GM21576 (cell line): ENCODE data around the gene FSD1L.

Source experiments
- ATAC-seq: cut with Tn5 transposase; IDR thresholded peaks from one replicate; pipeline ENCODE4 v1.9.1; 2021; ENCODE audit warnings: mild to moderate bottlenecking, moderate library complexity; ENCODE audit not compliant: unreplicated experiment

Gene FSD1L

DNA sequence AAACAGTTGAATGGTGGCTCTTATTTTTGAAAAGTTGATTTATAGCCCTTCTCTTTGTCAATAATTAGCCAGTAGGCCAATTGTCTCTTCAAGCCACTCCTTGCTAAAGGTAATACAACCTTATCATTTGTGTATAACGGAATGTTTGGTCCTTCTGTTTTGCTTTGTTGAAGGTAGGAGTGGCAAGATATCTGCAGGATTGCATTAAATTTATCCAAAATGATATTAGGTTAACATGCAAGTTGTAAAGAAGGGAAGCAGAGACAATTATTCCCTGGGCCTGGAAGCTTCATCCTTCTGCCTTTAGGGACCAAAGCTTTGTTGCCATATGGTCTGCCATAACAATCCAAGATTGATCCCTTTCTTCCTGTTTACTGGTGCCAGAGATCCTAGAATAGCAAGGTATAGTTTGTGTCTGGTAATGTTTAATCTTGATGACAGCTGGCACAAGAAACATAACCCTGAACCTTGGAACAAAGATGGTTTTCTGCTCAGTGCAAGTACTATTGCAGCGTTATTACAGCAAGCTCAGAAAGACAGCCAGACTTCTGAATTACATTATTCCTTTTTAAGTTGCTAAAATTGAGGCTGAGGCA, 15.5 kb upstream of the FSD1L start:
- no peak for ATAC-seq

DNA sequence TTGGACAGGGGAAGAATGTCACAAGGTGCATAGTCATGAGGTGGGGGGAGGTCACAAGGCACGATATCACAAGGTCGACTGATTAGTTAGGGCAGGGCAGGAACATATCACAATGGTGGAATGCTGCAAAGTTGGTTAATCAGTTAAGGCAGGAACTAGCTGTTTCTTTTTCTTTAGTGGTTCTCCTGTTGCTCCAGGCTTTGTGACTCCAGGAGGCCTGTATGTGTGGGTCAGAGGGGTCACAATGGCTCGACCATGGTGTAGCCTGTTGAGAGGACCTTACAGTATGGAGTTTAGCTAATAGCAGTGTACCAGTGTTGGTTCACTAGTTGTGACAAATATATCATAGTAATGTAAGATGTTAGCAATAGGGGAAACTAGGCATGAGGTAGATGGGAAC, 12.4 kb upstream of the FSD1L start:
- ATAC-seq: no peak

DNA sequence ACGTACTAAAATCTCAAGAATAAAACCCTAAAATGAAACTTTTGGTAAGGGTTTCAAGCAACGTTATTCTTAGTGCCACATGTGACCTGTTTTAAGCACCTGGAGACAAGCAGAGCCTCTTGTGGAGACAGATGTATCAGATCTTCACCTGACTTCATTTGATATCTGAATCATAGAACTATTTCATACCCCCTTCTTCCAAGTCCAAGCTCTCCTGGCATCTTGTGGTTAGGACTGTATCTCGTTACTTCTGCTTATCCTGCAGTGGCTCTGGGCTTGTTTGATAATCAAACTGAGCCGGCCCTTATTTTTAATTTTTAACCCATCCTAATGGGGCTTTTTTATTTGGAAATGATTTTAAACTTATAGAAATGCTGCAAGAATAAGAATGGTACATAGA, 11.1 kb upstream of the FSD1L start:
- no peak for ATAC-seq

DNA sequence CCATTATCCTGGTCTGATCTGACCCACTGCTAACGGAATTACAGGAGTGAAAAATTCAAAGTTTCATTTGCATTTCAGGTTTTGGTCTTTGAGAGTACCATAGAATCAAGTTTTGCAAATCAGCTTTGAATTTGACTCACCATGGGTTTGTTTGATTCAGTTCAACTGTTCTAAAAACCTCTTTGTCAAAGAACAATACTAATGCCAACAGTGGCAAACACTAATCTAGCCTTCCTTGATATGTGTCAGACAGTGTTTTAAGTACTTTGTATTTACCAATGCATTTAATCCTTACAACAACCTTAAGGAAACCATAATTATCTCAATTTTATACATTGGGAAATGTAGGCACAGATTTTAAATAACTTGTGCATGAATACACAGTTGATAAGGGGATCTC, 10.1 kb upstream of the FSD1L start:
- no peak for ATAC-seq

DNA sequence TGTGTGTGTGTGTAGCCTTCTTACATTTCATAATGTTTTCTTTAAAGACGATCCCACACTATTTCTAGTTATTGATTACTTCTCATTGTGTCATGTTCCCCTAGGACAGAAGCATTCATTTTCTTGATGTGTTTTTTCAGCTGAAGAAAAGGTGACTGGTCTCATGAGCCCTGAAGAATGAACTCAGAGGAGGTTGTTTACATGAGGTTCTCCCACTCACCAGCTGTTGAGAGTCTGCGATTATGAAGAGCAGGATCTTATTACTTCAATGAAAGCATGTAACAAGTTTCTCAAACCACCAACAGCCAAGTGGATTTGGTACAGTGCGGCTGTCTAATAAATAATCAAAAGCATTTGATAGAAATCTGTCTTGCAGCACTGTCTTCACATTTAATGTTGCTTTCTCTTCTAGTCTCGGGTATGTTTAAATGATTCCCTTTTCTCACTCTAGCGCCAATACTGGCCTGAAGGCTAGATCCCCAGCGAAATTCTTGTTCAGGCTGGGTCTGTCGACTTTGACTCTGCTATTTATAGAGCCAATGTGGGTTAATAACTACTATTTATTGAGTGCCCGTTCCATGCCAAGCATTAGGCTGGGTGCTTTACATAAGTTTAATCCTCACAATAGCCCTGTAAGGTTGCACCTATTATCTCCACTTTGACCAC, 9.6 kb upstream of the FSD1L start:
- no peak for ATAC-seq

DNA sequence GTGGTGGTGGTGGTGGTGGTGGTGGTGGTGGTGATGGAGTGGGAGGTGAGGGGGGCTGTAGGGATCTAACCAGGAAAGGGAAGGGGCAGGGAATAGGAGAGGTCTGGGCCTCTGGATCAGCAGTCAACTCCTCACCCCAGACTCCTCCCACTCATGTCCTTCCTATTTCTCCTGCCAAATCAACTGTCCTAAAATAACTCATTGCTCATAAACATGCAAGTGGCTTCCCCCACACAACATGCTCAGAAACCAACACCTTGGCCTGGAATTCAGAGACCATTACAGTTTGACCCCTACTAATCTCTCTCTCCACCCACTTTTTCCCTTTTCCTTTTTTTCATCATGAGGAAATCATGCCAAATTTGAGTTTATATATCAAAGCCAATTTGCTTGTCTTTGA, 8.4 kb upstream of the FSD1L start:
- no peak for ATAC-seq

DNA sequence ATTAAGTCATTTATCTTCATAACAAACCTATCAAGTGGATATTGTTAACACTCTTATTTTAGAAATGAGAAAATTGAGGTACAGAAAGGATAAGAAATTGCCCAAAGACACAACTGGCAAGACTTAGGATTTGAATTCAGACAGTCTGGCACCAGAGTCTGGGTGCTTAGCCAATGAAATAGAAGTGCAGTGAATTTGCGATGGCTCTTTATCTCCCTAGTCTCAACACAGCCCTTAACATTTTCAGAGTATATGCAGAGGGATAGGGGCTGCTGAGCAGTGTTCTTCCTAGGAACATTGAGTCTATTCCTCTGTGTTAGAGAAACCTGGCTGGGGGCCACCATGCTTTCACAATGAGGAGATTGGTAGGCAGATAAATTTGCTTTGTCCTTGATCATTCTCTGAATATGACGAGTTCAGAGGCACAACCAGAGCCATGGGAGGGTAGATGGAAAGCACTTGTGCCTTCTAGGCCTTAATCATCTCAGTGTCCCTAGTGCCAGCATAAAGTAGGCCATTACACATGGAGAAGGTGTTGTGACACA, 6.1 kb upstream of the FSD1L start:
- ATAC-seq: no peak

DNA sequence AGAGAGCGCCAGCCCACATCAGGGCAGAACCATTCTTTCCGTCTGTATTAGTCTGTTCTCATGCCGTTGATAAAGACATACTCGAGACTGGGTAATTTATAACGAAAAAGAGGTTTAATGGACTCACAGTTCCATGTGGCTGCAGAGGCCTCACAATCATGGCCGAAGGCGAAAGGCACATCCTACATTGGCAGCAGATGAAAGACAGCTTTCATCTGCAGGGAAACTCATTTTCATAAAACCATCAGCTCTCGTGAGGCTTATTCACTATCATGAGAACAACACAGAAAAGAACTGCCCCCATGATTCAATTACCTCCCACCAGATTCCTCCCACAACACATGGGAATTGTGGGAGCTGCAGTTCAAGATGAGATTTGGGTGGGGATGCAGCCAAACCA, 4.7 kb upstream of the FSD1L start:
- no peak for ATAC-seq

DNA sequence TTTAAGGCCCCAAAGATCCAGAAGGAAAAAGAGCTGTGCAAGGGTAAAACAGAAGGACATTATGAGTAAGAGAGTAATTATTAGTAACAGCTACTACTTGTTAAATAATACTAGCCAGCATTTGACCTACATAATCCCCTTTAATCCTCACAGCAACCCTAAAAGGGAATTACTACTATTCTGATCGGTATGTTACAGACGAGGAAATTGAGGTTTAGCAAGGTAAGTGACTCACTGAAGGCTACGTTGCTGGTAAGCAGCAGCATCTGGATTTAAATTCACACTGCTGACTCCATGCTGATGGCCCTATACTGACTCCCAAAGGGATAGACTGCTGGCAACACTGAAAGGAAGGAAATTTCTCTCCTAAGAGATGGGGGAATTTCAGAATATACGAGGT, 3.7 kb upstream of the FSD1L start:
- ATAC-seq: no peak

DNA sequence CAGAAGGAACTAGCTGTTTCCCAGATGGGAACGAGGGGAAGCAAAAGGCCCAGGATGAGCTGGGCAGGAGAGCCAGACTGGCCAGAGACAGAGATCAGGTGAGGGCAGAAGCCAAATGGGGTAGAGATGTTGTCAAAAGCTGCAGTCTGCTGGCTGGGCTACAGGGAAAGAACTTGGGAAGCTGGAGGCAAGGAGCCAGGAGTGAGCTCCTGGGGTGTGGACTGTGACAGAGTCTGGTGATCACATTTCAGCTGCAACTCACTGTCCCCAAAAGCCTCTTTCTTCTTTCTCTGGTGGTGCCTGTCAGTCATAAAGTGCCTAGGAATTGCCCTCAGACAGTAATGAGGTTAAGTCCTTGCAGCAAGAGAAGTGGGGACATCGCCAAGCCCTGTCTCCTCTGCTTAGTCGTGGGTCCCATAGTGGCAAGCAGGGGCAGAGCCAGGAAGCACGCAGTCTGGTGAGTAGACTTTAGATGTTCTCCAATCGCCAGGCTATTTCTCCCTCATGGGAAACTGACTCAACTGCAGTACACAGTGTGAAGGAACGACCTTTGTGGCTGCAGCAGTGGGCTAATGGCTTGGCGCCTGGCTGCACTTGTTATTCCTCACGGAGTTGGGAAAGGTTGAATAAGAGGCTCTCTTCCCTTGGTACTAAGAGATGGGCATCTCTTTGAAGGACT, 2.5 kb upstream of the FSD1L start:
- ATAC-seq: no peak

DNA sequence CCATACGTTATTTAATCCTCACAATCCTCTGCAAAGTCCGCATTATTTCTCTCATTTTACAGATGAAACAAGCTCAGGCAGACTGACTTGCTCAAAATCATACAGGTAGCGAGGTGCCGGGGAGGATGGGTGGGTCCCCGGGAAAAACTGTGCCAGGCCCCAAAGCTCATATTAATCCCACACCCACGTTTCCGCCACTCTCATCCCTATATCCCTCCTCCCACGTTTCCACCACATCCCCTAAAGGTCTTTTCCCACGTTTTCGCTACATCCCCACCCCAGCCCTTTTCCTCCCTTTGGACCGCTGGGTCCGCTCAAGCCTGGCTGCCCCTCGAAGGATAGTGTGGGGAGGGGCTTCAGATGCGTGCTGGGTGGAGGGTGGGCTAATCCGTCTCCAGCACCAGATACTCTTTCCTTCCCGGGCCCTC, 434 bp upstream of the FSD1L start:
- ATAC-seq: no peak

DNA sequence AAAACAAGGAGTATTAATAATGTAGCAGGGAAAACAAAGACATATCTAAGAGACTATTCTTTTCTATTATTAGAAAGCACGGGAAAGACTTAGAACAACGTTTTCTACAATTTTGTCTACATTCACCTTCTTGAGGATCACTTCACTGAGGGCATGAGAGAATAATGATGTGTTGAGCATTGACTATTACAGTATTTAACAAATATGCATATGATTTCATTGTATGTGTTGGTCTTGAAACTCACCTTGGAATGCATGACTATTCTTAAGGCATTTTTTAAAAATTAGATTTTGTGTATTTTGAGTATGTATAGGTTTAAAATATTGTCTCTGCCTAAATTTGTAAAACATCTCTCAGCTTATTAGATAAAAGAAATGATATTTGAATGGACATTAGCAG, 1.2 kb downstream of the FSD1L start:
- ATAC-seq: no peak

DNA sequence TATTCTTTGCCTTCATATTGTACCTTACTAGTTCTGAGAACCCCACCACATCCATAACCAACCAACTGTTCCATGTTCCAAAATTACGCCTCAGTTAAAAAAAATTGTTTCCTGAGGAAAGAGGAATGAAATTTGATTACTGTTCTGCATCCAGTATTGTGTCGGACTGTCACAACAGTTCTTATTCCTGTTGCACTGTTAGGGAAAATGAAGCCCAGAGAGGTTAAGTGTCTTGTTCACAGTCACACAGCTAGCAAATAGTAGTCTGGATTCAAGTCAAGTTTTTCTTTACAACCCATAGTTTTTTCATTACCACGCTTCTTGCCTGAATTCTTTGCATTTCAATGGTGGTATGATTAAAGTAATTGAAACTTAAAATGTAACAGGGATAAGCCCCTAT, 4.4 kb downstream of the FSD1L start:
- ATAC-seq: no peak

DNA sequence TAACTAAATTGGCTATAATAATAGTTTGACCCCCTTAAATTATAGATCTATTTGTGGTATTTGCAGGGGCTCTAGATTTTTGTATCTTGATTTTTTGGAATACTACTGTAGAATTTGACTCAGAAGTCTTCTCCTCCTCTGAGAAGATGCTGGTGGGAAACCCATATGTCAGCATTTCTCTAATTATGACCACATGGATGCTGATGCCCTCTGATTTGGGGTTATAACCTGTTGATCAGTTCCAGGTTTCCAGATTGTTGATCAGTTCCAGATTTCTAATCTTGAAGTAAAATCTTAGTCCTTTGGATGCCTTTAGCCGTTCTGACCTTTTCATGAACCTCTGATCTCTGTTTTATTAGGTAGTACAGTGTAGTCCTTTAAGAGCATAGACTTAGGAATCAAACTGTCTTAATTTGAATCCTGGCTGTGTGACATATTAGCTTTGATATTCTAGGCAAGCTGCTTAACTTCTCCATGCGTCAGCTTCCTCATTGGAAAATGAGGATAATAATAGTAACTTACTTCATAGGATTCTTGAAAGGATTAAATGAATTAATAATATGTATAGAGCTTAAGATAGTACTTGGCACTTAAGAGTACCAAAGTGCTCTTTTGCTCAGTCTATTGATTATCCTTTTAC, 8.1 kb downstream of the FSD1L start:
- no peak for ATAC-seq

DNA sequence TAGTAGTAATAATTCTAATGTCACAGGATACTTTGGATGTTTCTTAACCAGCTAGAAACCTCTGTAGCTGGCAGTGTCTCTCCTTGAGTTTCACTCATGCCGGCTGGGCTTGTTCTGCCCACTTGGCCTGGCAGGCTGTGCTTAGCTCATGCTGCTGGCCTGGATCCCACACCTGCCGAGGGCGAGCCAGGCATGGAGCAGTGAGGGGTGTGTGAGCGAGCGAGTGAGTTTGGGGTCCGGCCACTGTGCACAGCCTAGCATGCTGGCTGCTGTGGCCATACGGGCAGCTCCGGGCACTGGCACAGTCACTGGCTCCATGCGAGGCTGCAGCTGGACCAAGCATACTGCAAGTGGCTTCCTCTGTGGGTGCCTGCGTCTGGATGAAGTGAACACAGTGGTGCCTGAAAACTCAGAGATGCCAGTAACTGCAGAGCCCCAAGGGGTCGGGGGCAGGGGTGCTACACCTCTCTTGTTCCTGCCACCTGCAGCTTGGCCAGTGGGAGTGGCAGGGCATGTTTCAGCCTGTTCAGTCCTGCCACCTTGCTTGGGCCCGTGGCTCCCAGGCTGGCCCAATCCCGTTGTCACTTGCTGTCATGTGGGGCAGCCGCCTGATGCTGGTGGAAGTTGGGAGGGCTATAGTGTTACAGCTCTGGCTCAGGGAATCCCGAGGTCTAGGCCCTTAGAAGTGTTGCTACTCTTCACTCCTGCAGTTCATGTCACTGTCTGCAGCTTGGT, 9.9 kb downstream of the FSD1L start:
- ATAC-seq: no peak

DNA sequence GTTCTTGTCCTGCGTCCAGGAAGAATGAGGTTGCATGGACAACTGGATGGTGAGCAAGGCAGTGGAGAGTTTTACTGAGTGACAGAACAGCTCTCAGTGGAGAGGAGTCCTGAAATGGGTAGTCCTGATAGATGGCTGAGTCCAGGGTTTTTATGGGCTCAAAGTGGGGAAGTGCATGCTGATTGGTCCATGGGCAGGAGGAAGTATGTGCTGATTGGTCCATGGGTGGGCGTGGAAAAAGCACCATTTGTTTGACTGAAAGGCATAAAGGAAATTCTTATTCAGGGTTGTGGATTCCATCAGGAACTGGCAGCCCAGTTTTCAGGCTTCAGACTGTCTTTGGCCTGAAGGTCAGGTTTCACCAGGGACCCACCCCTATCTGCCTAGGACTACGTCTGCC, 10.6 kb downstream of the FSD1L start:
- ATAC-seq: no peak

DNA sequence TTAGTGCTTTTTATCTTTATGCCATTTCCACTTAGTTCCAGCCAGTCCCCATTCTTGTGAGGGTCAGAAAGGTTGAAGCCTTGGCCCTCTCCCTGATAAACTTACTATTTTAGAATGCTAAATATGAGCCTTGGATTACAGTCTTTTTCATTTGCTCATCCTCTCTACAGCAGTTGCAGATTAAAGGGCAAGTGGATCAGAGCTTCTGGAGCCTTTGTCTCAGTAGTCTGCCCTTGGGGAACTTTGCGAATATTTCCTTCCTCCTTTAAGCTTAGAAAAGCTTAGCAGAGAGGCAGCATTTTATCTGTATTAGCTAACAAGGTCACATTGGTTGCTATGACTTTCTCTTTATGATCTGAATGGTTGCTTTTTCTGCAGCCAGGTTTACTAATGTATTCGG, 11.5 kb downstream of the FSD1L start:
- ATAC-seq: no peak

DNA sequence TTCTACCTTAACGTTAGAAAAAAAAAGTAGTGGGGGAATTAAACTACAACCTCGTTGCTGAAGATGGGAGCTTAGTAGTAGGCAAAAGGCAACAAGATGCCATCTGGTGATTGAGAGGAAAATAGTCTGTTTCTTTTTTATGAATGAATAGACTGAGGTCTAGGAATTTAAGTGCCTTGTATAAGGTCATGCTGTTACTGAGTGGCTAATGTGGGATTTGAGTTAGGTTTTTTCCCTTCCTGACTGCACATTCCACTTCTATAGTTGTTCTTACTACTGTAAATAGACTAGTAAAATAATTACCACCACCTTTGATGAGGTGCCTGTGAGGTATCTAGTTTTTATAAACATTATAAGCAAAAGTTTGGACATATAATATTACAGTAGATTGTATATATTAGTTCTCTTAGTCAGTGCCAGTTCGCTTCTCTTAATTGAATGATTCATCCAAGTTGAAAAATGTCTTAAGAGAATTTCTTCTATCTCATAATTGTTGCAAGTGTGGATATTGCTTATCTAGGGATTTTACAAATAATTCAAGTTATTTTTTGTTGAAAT, 19.1 kb downstream of the FSD1L start:
- ATAC-seq: no peak

DNA sequence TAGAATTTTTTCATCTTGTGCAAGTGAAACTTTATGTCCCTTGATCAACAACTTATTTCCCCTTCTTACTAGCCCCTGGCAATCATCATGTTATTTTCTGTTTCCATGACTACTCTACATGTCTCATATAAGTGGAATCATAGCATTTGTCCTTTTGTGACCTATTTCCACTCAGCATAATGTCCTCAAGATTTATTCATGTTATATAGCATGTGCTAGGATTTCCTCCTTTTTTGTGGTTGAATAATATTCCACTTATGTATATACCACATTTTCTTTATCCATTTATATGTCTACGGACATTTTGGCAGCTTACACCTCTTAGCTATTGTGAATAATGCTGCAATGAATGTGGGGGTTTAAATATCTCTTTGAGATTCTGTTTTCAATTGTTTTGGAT, 21.0 kb downstream of the FSD1L start:
- ATAC-seq: no peak

DNA sequence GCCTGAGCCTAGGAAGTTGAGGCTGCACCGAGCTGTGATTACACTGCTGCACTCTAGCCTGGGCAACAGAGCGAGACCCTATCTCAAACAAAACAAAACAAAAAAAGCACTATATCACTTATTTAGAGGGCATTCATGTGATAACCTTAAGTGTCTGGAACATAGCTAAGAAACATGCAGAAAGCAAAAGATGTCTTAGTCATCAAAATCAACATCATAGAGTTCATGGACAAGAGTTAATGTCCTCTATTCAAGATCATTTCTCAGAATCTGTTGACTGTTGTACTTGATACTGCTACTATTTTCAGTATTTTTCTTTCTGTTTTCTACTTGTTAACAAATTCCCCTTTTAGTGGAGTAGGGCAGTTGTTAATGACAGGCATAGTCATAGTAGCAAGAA, 25.4 kb downstream of the FSD1L start:
- no peak for ATAC-seq

DNA sequence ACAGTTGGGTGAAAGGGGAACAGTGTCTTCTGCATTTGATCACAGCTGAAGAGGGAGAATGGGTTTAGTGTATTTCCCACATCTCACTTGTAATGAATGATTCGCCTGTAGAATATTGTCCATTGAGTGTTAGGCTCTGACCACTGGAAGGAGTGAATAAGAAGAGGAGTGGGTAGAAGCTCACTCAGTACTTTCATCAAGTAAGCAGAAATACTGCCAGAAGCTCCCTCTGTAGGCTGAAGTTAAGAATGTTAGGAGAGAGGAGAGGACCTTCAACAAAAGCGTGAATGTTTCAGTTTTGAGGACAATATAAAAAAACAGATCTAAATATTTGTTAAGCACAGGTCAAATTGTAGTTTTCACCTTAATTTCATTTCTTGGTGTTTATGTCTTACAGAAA, 27.5 kb downstream of the FSD1L start:
- no peak for ATAC-seq
